H9 (cell line): ENCODE results near the gene TMEM176B. TPM values are rescaled to one million over a fixed set of nuclear protein-coding genes. Genes with fewer than 3 reads are reported as not detected.

Source experiments
- DNase-seq: peaks from one replicate; pipeline ENCODE4 v3.0.0-alpha.2; 2017
- H2AFZ ChIP-seq: one replicate; pipeline ENCODE4 v1.6.1; 2013; ENCODE audit warnings: mild to moderate bottlenecking, low read length, control low read depth, moderate library complexity
- H2AK5ac ChIP-seq: 2 replicates; pipeline ENCODE4 v1.6.1; 2013; ENCODE audit warnings: low read length, control low read depth, mixed read lengths; ENCODE audit not compliant: insufficient read length
- H2BK120ac ChIP-seq: one replicate; pipeline ENCODE4 v1.6.1; 2013; ENCODE audit warnings: low read depth, mild to moderate bottlenecking, low read length, control low read depth, inconsistent platforms; ENCODE audit not compliant: poor library complexity, severe bottlenecking
- H2BK12ac ChIP-seq: 2 replicates; pipeline ENCODE4 v1.6.1; 2013; ENCODE audit warnings: low read length, control low read depth, mixed read lengths, low read depth; ENCODE audit not compliant: insufficient read length
- H2BK15ac ChIP-seq: 2 replicates; pipeline ENCODE4 v1.6.1; 2013; ENCODE audit warnings: low read depth, low read length, control low read depth
- H2BK20ac ChIP-seq: one replicate; pipeline ENCODE4 v1.6.1; 2013; ENCODE audit warnings: low read depth, mild to moderate bottlenecking, low read length, control low read depth, inconsistent platforms; ENCODE audit not compliant: poor library complexity, severe bottlenecking
- H2BK5ac ChIP-seq: 2 replicates; pipeline ENCODE4 v1.6.1; 2013; ENCODE audit warnings: low read length, control low read depth, mixed read lengths; ENCODE audit not compliant: insufficient read length
- H3K14ac ChIP-seq: 2 replicates; pipeline ENCODE4 v1.6.1; 2013; ENCODE audit warnings: low read length, control low read depth; ENCODE audit not compliant: insufficient read depth
- H3K18ac ChIP-seq: 2 replicates; pipeline ENCODE4 v1.6.1; 2013; ENCODE audit warnings: low read depth, mild to moderate bottlenecking, mixed read lengths, low read length, control low read depth; ENCODE audit not compliant: insufficient read length
- H3K23ac ChIP-seq: 2 replicates; pipeline ENCODE4 v1.6.1; 2013; ENCODE audit warnings: low read length, control low read depth, mixed read lengths, low read depth; ENCODE audit not compliant: insufficient read length
- H3K23me2 ChIP-seq: 2 replicates; pipeline ENCODE4 v1.6.1; 2013; ENCODE audit warnings: low read depth, mild to moderate bottlenecking, mixed read lengths, low read length, control low read depth; ENCODE audit not compliant: insufficient read length, poor library complexity, severe bottlenecking
- H3K27ac ChIP-seq: 2 replicates; pipeline ENCODE4 v1.5.1; 2013; ENCODE audit warnings: low read length, control low read depth, mixed read lengths, low read depth; ENCODE audit not compliant: insufficient read length
- H3K27me3 ChIP-seq: 2 replicates; pipeline ENCODE4 v1.6.1; 2013; ENCODE audit warnings: low read length, control low read depth, inconsistent platforms; ENCODE audit not compliant: insufficient read depth
- H3K4ac ChIP-seq: 2 replicates; pipeline ENCODE4 v1.6.1; 2013; ENCODE audit warnings: low read depth, mild to moderate bottlenecking, control low read depth, inconsistent platforms, low read length, moderate library complexity
- H3K4me1 ChIP-seq: 2 replicates; pipeline ENCODE4 v1.6.1; 2013; ENCODE audit warnings: low read length, control low read depth, inconsistent platforms; ENCODE audit not compliant: insufficient read depth
- H3K4me2 ChIP-seq: 2 replicates; pipeline ENCODE4 v1.6.1; 2013; ENCODE audit warnings: low read length, control low read depth, mixed read lengths; ENCODE audit not compliant: insufficient read length, insufficient read depth
- H3K56ac ChIP-seq: 2 replicates; pipeline ENCODE4 v1.6.1; 2013; ENCODE audit warnings: low read depth, mild to moderate bottlenecking, mixed read lengths, low read length, control low read depth; ENCODE audit not compliant: insufficient read length
- H3K79me1 ChIP-seq: 2 replicates; pipeline ENCODE4 v1.6.1; 2013; ENCODE audit warnings: low read depth, mild to moderate bottlenecking, moderate library complexity, low read length, control low read depth, inconsistent platforms; ENCODE audit not compliant: insufficient read depth, poor library complexity, severe bottlenecking
- H3K79me2 ChIP-seq: 2 replicates; pipeline ENCODE4 v1.6.1; 2013; ENCODE audit warnings: low read length, control low read depth, inconsistent platforms; ENCODE audit not compliant: insufficient read depth
- H3K9ac ChIP-seq: 2 replicates; pipeline ENCODE4 v1.6.1; 2013; ENCODE audit warnings: low read length, control low read depth, mixed read lengths; ENCODE audit not compliant: insufficient read length; ENCODE audit errors: extremely low read depth
- H3K9me3 ChIP-seq: one replicate; pipeline ENCODE4 v1.6.1; 2013; ENCODE audit warnings: low read depth, low read length, inconsistent platforms; ENCODE audit not compliant: control insufficient read depth
- H3T11ph ChIP-seq: one replicate; pipeline ENCODE4 v1.6.1; 2013; ENCODE audit warnings: mild to moderate bottlenecking, low read length, control low read depth, inconsistent platforms
- H4K20me1 ChIP-seq: one replicate; pipeline ENCODE4 v1.6.1; 2013; ENCODE audit not compliant: control insufficient read depth, insufficient read length, insufficient read depth
- H4K5ac ChIP-seq: 2 replicates; pipeline ENCODE4 v1.6.1; 2013; ENCODE audit warnings: low read depth, mild to moderate bottlenecking, mixed read lengths, low read length, control low read depth; ENCODE audit not compliant: insufficient read length
- H4K8ac ChIP-seq: replicated peaks from 2 replicates; pipeline ENCODE4 v1.6.1; 2013; ENCODE audit warnings: low read length, control low read depth, mixed read lengths, low read depth; ENCODE audit not compliant: insufficient read length
- H4K91ac ChIP-seq: 2 replicates; pipeline ENCODE4 v1.6.1; 2013; ENCODE audit warnings: low read depth, mild to moderate bottlenecking, moderate library complexity, mixed read lengths, low read length, control low read depth; ENCODE audit not compliant: insufficient read length
- H3K27ac Mint-ChIP-seq, 3 experiments: 2 replicates in 2 of 3; 3 replicates in 1 of 3; pipeline ENCODE4 v1.8.0; 2020 to 2021; ENCODE audit warnings: mixed read lengths in 3 of 3, mild to moderate bottlenecking in 1 of 3, moderate library complexity in 1 of 3
- H3K27me3 Mint-ChIP-seq: 2 replicates; pipeline ENCODE4 v1.8.0; 2021; ENCODE audit warnings: low read depth, mild to moderate bottlenecking, moderate library complexity, mixed read lengths
- H3K36me3 Mint-ChIP-seq, 3 experiments: 2 replicates in 2 of 3; 3 replicates in 1 of 3; pipeline ENCODE4 v1.8.0; 2020 to 2021; ENCODE audit warnings: low read depth in 3 of 3, mixed read lengths in 3 of 3; ENCODE audit not compliant: insufficient read depth in 1 of 3
- H3K4me1 Mint-ChIP-seq, 2 experiments: 2 replicates each; pipeline ENCODE4 v1.8.0; 2020; ENCODE audit warnings: mixed read lengths in 2 of 2
- H3K4me3 Mint-ChIP-seq, 2 experiments: 2 replicates in 1 of 2; 3 replicates in 1 of 2; pipeline ENCODE4 v1.8.0; 2020 to 2021; ENCODE audit warnings: mild to moderate bottlenecking in 2 of 2, mixed read lengths in 2 of 2, moderate library complexity in 1 of 2
- H3K9me3 Mint-ChIP-seq, 2 experiments: 2 replicates in 1 of 2; 3 replicates in 1 of 2; pipeline ENCODE4 v1.8.0; 2020; ENCODE audit warnings: mild to moderate bottlenecking in 2 of 2, mixed read lengths in 2 of 2, moderate library complexity in 1 of 2
- CTCF ChIP-seq: fragments of 200-600 bp; sonication (generic); conservative IDR thresholded peaks from 3 replicates; pipeline ENCODE4 v1.8.0; 2021; ENCODE audit warnings: antibody characterized with exemption, mild to moderate bottlenecking
- WGBS: extraction: QIAGEN DNeasy Blood & Tissue Kit; methylation state at CpG from one replicate; pipeline ENCODE4 v1.1.7; 2013; ENCODE audit warnings: missing lambda C conversion rate, low lambda C conversion rate, mixed read lengths; ENCODE audit not compliant: insufficient read length; ENCODE audit errors: extremely low coverage; 5-methylcytosine and 5-hydroxymethylcytosine counted together
- total RNA-seq: library from RNA; stranded (reverse); gene quantifications from 2 replicates; pipeline ENCODE4 v1.2.1, GENCODE V29; 2021

TMEM176B gene
- total RNA-seq, 1 experiment from 2014 or later: 0.85 TPM

- Mint-ChIP-seq H3K4me1 (no peaks in the 10 kb centered on the region), H3K27ac (no peak overlapping the region), H3K9me3 (no peaks in the 10 kb centered on the region; a peak in 1 of 5 replicates), H3K4me3 (no peak overlapping the region), H3K27me3 (peaks cover 49% of the 10 kb centered on the region), H3K36me3 (no peaks in the 10 kb centered on the region)
- no peak overlapping the region for H2BK5ac ChIP-seq
- H4K8ac ChIP-seq: no peak overlapping the region
- H3K23ac ChIP-seq: no peak overlapping the region
- H2BK20ac ChIP-seq: no peak overlapping the region
- no CpG with 5 or more reads among the region's 7 CpGs for WGBS
- H2BK120ac ChIP-seq: no peak overlapping the region
- no peak overlapping the region for H4K5ac ChIP-seq
- no peak overlapping the region for H3K9ac ChIP-seq
- no peak overlapping the region for H2AK5ac ChIP-seq
- H4K20me1 ChIP-seq: no peaks in the 10 kb centered on the region
- H2BK15ac ChIP-seq: no peak overlapping the region
- H3K27ac ChIP-seq: no peak overlapping the region
- no peak for DNase-seq
- H3K27me3 ChIP-seq: no peaks in the 10 kb centered on the region
- no peak overlapping the region for H3T11ph ChIP-seq
- H2AFZ ChIP-seq: no peak overlapping the region
- H4K91ac ChIP-seq: no peak overlapping the region
- H3K23me2 ChIP-seq: no peaks in the 10 kb centered on the region
- H3K4ac ChIP-seq: no peak overlapping the region
- no peak for TF ChIP-seq CTCF
- no peak overlapping the region for H3K14ac ChIP-seq
- H2BK12ac ChIP-seq: no peak overlapping the region
- H3K56ac ChIP-seq: no peak overlapping the region
- no peak overlapping the region for H3K4me2 ChIP-seq
- no peaks in the 10 kb centered on the region for H3K79me1 ChIP-seq
- no peaks in the 10 kb centered on the region for H3K9me3 ChIP-seq
- H3K4me1 ChIP-seq: no peaks in the 10 kb centered on the region
- no peak overlapping the region for H3K18ac ChIP-seq
- no peaks in the 10 kb centered on the region for H3K79me2 ChIP-seq
Measured at GRCh38 chr7:150838965-150839650, 38.9 kb upstream of the TMEM176B start.
